ENCODE data around the gene SHB.

GRCh38 chr9:37972351-37972848 lies 96.6 kb downstream of the SHB start:
- TF ChIP-seq, protein P1, sequence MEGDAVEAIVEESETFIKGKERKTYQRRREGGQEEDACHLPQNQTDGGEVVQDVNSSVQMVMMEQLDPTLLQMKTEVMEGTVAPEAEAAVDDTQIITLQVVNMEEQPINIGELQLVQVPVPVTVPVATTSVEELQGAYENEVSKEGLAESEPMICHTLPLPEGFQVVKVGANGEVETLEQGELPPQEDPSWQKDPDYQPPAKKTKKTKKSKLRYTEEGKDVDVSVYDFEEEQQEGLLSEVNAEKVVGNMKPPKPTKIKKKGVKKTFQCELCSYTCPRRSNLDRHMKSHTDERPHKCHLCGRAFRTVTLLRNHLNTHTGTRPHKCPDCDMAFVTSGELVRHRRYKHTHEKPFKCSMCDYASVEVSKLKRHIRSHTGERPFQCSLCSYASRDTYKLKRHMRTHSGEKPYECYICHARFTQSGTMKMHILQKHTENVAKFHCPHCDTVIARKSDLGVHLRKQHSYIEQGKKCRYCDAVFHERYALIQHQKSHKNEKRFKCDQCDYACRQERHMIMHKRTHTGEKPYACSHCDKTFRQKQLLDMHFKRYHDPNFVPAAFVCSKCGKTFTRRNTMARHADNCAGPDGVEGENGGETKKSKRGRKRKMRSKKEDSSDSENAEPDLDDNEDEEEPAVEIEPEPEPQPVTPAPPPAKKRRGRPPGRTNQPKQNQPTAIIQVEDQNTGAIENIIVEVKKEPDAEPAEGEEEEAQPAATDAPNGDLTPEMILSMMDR (IDR thresholded peaks at IDR 0.05 in 2 of 3, conservative IDR thresholded peaks at IDR 0.05 in 1 of 3; ENCODE audit: borderline replicate concordance in 1 of 3, insufficient read depth in 1 of 3, low read depth in 2 of 3, low read length in 2 of 3): peak in 2 of 3 experiments; percentile 22 to 24; a peak in 1 of 6 replicates
- TF ChIP-seq SRF (IDR thresholded peaks at IDR 0.05; ENCODE audit: low read depth) (no peak), EZH2 (IDR thresholded peaks at IDR 0.05) (no peak), POLR2AphosphoS5 (IDR thresholded peaks at IDR 0.05; ENCODE audit: low read depth, low read length) (no peak), ZNF274 (IDR thresholded peaks at IDR 0.05; ENCODE audit: low read depth, low read length) (no peak)
